Parathyroid adenoma (tissue), 2 donors: ENCODE results near the gene AHDC1.

Experiments
- H2AFZ ChIP-seq: fragments of 300-600 bp; sonication (generic); one replicate; pipeline ENCODE4 v1.7.0; 2017; ENCODE audit warnings: antibody characterized with exemption, mild to moderate bottlenecking
- H3K27ac ChIP-seq: fragments of 300-600 bp; sonication (generic); one replicate; pipeline ENCODE4 v1.7.0; 2017
- H3K27me3 ChIP-seq: fragments of 300-600 bp; sonication (generic); one replicate; pipeline ENCODE4 v1.7.0; 2017; ENCODE audit warnings: low read length; ENCODE audit not compliant: control insufficient read depth, insufficient read depth
- H3K36me3 ChIP-seq: fragments of 300-600 bp; sonication (generic); one replicate; pipeline ENCODE4 v1.7.0; 2017; ENCODE audit warnings: low read length; ENCODE audit not compliant: control insufficient read depth, insufficient read depth
- H3K4me1 ChIP-seq: fragments of 300-600 bp; sonication (generic); one replicate; pipeline ENCODE4 v1.7.0; 2017; ENCODE audit warnings: control low read depth
- H3K4me2 ChIP-seq: fragments of 300-600 bp; sonication (generic); one replicate; pipeline ENCODE4 v1.7.0; 2017; ENCODE audit warnings: low read length
- H3K4me3 ChIP-seq: fragments of 300-600 bp; sonication (generic); one replicate; pipeline ENCODE4 v1.7.0; 2017; ENCODE audit warnings: low read depth, low read length
- H3K79me2 ChIP-seq: fragments of 300-600 bp; sonication (generic); one replicate; pipeline ENCODE4 v1.7.0; 2017; ENCODE audit warnings: control low read depth
- H3K9ac ChIP-seq: fragments of 300-600 bp; sonication (generic); one replicate; pipeline ENCODE4 v1.7.0; 2017; ENCODE audit warnings: mild to moderate bottlenecking
- H3K9me3 ChIP-seq: fragments of 300-600 bp; sonication (generic); one replicate; pipeline ENCODE4 v1.7.0; 2017; ENCODE audit warnings: low read length; ENCODE audit not compliant: control insufficient read depth
- CTCF ChIP-seq: fragments of 300-600 bp; sonication (generic); IDR thresholded peaks from one replicate; pipeline ENCODE4 v1.7.0; 2017; ENCODE audit warnings: antibody characterized with exemption, mild to moderate bottlenecking
- donor health status: primary hyperparathyroidism.

AHDC1 gene

DNA sequence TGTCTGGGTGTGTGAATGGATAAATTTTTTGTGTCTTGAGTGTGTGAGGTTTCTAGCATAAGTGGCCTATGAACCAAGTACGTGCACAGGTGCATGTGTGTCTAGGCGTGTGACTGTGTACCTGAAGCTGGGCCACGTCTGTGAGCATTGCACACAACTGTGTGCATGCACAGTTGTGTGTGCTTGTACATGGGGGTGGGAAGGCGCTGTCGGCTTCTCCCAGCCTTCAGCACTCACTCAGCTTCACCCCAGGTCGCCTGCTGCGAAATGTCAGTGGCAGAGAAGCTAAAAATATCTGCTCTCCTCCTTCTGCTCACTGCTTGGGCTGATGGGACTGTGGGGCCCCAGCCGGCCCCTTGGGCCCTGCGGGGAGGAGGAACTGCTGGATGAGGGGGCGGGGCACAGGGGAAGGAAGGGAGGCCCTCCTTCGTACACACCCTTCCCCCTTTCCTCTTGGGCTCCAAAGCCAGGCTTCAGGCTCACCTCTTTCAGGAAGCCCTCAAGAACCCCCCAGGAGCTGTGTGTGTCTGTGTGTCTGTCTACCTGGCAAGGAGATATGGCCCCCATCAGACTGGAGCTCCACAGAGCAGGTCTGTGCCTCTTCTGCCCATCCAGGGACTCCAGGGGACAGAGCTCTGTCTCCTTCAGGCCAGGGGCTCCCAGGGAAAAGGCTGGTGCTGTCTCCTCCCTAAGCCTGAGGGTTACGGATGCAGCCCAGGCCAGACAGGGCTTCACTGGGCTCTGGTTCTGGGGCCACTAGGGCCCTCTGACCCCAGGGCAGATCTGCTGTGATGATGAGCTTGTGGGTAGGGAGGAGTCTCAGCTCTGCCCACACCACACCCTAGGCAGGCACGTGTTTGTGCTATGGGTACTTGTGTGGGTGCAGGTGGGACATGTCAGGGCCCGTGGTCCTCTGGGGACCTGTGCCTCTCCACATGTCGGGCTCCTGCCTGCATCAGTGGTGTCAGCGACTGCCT, 78.4 kb downstream of the AHDC1 start:
- Histone ChIP-seq H3K4me1 (peaks cover 38% of the 10 kb centered on the region), H3K27me3 (no peaks in the 10 kb centered on the region), H3K9ac (no peak overlapping the region), H3K27ac (peak overlapping the region; percentile 91), H2AFZ (peak overlapping the region; percentile 45), H3K9me3 (no peaks in the 10 kb centered on the region), H3K36me3 (no peaks in the 10 kb centered on the region), H3K79me2 (no peaks in the 10 kb centered on the region), H3K4me3 (peak overlapping the region; percentile 32), H3K4me2 (peak overlapping the region; percentile 44)
- no peak for TF ChIP-seq CTCF

DNA sequence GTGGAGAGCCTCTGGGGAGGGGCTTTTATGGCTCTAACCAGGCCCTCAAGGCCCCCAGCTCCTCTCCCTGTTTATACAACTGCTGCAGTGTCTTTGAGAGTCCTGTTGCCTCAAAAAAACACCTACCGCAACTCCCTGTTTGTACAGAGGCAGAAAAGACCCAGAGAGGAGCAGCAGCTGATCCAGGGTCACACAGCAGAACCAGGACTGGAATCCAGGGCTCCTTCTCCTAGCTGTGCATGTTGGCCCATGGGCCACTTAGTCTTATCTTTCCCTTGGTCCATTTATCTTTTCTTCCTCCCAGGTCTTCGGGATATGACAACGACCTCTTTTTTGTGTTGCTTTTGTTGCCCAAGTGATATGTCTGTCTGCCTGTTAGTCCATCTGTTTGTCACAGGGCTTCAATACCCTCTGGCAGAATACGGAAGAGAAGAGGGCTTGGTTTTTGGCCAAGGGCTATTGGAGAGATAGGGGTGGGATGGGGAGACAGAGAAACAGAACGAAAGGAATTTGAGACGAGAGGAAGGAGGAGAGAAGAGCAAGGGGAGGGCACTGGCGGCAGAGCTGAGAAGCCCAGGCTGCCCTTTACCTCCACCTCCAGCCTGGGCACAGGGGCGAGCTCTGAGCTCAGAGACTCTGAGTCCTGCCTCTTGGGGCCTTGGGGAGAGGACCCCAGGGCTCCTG, 80.5 kb downstream of the AHDC1 start:
- Histone ChIP-seq H3K36me3 (no peaks in the 10 kb centered on the region), H3K4me2 (no peak overlapping the region), H3K4me3 (no peak overlapping the region), H3K9ac (no peak overlapping the region), H2AFZ (peak overlapping the region; percentile 38), H3K9me3 (no peaks in the 10 kb centered on the region), H3K4me1 (peaks cover 44% of the 10 kb centered on the region), H3K27me3 (no peaks in the 10 kb centered on the region), H3K79me2 (no peaks in the 10 kb centered on the region), H3K27ac (no peak overlapping the region)
- TF ChIP-seq CTCF: no peak

DNA sequence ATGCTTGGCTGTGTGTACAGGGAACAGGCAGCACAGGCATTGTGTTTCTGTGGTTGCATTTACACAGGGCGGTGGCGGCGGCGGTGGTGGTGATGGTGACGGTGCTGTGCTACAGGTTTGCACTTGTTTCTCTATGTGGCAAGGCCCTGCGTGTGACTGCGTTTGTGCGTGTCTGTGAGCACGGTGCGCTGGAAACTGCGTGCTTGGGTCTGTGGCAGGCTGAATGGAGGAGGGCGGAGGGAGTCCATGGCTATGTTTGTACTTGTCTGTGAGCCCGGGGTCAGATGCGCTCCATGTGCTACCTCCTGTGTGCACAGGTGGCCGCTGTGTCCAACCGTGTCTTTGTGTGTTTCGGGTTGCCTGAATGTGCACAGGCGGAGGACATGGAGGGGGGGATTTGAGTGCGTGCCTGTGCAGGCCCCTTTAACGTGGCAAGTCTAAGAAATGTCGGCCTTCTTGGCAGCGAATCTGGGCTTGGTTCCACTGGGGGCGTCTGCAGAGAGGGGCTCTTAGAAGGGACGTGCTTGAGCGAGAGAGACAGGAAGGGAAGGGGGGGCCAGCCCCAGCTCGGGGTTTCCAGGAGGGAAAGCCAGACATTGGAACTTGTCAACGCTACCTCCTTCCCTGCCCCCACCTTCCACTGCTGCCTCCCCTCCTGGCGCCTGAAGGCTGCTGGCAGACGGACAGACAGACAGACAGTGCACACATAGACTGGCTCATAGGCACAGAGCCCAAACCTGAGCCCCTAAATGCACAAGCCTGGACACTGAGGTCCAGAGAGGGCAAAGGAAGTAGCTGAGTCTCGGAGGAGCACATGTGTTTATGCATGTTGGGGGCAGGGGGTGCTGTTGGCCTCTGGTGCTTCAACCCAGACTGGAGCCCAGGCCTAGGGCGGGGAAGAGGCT, 81.3 kb downstream of the AHDC1 start:
- Histone ChIP-seq H3K27me3 (no peaks in the 10 kb centered on the region), H3K4me1 (peaks cover 41% of the 10 kb centered on the region), H3K79me2 (no peaks in the 10 kb centered on the region), H2AFZ (no peak overlapping the region), H3K4me3 (no peak overlapping the region), H3K4me2 (no peak overlapping the region), H3K9me3 (no peaks in the 10 kb centered on the region), H3K9ac (no peak overlapping the region), H3K36me3 (no peaks in the 10 kb centered on the region), H3K27ac (no peak overlapping the region)
- no peak for TF ChIP-seq CTCF

- Histone ChIP-seq H3K36me3 (no peaks in the 10 kb centered on the region), H3K4me1 (peaks cover 38% of the 10 kb centered on the region), H3K79me2 (no peaks in the 10 kb centered on the region), H3K4me3 (no peak overlapping the region), H2AFZ (no peak overlapping the region), H3K27me3 (no peaks in the 10 kb centered on the region), H3K9ac (no peak overlapping the region), H3K9me3 (no peaks in the 10 kb centered on the region), H3K27ac (no peak overlapping the region), H3K4me2 (no peak overlapping the region)
- no peak for TF ChIP-seq CTCF
Measured at GRCh38 chr1:27521861-27522431, 82.0 kb downstream of the AHDC1 start.
